Stomach (tissue), 4 donors: Measurements from ENCODE around the gene RPRD1B.

Source experiments
- CTCF ChIP-seq, 7 experiments: fragments of 450-650 bp in 4 of 7; fragments of 200-600 bp in 3 of 7; sonication (generic) in 3 of 7; IDR thresholded peaks; one replicate each; pipeline ENCODE4 v1.5.1; 2016 to 2019; ENCODE audit warnings: antibody characterized with exemption in 7 of 7, control low read depth in 2 of 7, mild to moderate bottlenecking in 1 of 7
- EP300 ChIP-seq: sonication (generic); formaldehyde crosslinking; IDR thresholded peaks from one replicate; pipeline ENCODE4 v1.6.1; 2017; ENCODE audit warnings: antibody characterized with exemption
- POLR2A ChIP-seq, 4 donors: fragments of 450-650 bp; IDR thresholded peaks; one replicate each; pipeline ENCODE4 v1.6.1; 2016; ENCODE audit warnings: antibody characterized with exemption in 4 of 4, control low read depth in 2 of 4, mild to moderate bottlenecking in 1 of 4, moderate library complexity in 1 of 4
- POLR2AphosphoS5 ChIP-seq, 3 donors: sonication (generic); formaldehyde crosslinking; IDR thresholded peaks; one replicate each; pipeline ENCODE4 v1.6.1; 2016; ENCODE audit warnings: antibody characterized with exemption in 3 of 3

GRCh38 chr20:38017959-38018358 lies 15.6 kb upstream of the RPRD1B start:
- TF ChIP-seq CTCF (IDR thresholded peaks at IDR 0.05) (no peak), POLR2A (IDR thresholded peaks at IDR 0.05) (no peak), EP300 (no peak), POLR2AphosphoS5 (IDR thresholded peaks at IDR 0.05) (no peak)
